PC-9 (cell line): ENCODE measurements around the gene VEGFB. TPM values are rescaled to one million over a fixed set of nuclear protein-coding genes. Genes with fewer than 3 reads are reported as not detected.

ENCODE experiments used
- BruUV-seq: library from RNA; stranded (reverse); fragments of 400-500 nt; replicated peaks from 2 replicates; lab custom pipeline; 2021; lab: Mats Ljungman, UMichigan
- CTCF ChIA-PET: fragments of 300-600 bp; sonication (Branson Sonifier 250); formaldehyde crosslinking; loops from one replicate; lab custom pipeline; 2022; ENCODE audit warnings: antibody characterized with exemption; lab: Charles Lee
- POLR2A ChIA-PET: fragments of 300-600 bp; sonication (Branson Sonifier 250); formaldehyde crosslinking; loops from one replicate; lab custom pipeline; 2022; ENCODE audit warnings: antibody characterized with exemption; ENCODE audit not compliant: unreplicated experiment; lab: Charles Lee
- DNase-seq, 2 experiments: peaks; one replicate each; pipeline versions ENCODE4 v3.0.0 to v3.0.0-alpha.2; 2015 to 2022; ENCODE audit warnings: mixed read lengths in 1 of 2
- H2AFZ ChIP-seq: fragments of 200-600 bp; sonication (generic); 2 replicates; pipeline ENCODE4 v1.8.1; 2017; ENCODE audit warnings: antibody characterized with exemption
- H3F3A ChIP-seq: fragments of 200-600 bp; sonication (generic); 2 replicates; pipeline ENCODE4 v1.8.1; 2017; ENCODE audit warnings: antibody characterized with exemption, mild to moderate bottlenecking, low read depth; ENCODE audit not compliant: insufficient read depth
- H3K27ac ChIP-seq: fragments of 200-600 bp; sonication (generic); 2 replicates; pipeline ENCODE4 v1.6.1; 2016; ENCODE audit warnings: mixed run types
- H3K27me3 ChIP-seq: fragments of 200-600 bp; sonication (generic); 2 replicates; pipeline ENCODE4 v1.6.1; 2016; ENCODE audit warnings: low read depth, mixed run types; ENCODE audit not compliant: insufficient read depth
- H3K36me3 ChIP-seq: fragments of 200-600 bp; sonication (generic); 2 replicates; pipeline ENCODE4 v1.6.1; 2016; ENCODE audit warnings: low read depth, mixed run types
- H3K4me1 ChIP-seq: fragments of 200-600 bp; sonication (generic); replicated peaks from 2 replicates; pipeline ENCODE4 v1.6.1; 2016; ENCODE audit warnings: mixed run types; ENCODE audit not compliant: insufficient read depth
- H3K4me2 ChIP-seq: fragments of 200-600 bp; sonication (generic); 2 replicates; pipeline ENCODE4 v1.6.1; 2017; ENCODE audit warnings: mixed run types
- H3K4me3 ChIP-seq: fragments of 200-600 bp; sonication (generic); 2 replicates; pipeline ENCODE4 v1.6.1; 2016; ENCODE audit warnings: mixed run types
- H3K79me2 ChIP-seq: fragments of 200-600 bp; sonication (generic); 2 replicates; pipeline ENCODE4 v1.6.1; 2017; ENCODE audit warnings: low read depth, mixed run types
- H3K9me2 ChIP-seq: fragments of 200-600 bp; sonication (generic); 2 replicates; pipeline ENCODE4 v1.8.1; 2017; ENCODE audit warnings: mild to moderate bottlenecking; ENCODE audit not compliant: insufficient read depth
- H3K9me3 ChIP-seq: fragments of 200-600 bp; sonication (generic); 2 replicates; pipeline ENCODE4 v1.8.1; 2016; ENCODE audit warnings: low read depth; ENCODE audit not compliant: insufficient read depth
- H4K20me1 ChIP-seq: fragments of 200-600 bp; sonication (generic); 2 replicates; pipeline ENCODE4 v1.8.1; 2017; ENCODE audit not compliant: insufficient read depth
- CTCF ChIP-seq: fragments of 200-600 bp; sonication (generic); conservative IDR thresholded peaks from 2 replicates; pipeline ENCODE4 v1.6.1; 2017; ENCODE audit warnings: mixed run types, antibody characterized with exemption, mild to moderate bottlenecking, moderate library complexity
- EZH2 ChIP-seq: fragments of 200-600 bp; sonication (generic); IDR thresholded peaks from 2 replicates; pipeline ENCODE4 v1.8.0; 2017; ENCODE audit warnings: antibody characterized with exemption, low read depth
- intact Hi-C: fragments of 100-400 bp; cut with micrococcal nuclease; formaldehyde crosslinking; loops from one replicate; pipeline ENCODE4 v1.10.0; 2022; ENCODE audit not compliant: unreplicated experiment
- total RNA-seq: library from RNA; stranded (reverse); gene quantifications from 2 replicates; pipeline ENCODE4 v1.2.3, GENCODE V29; 2021

The VEGFB gene
- total RNA-seq, 1 experiment from 2014 or later, result 129 TPM

GRCh38 chr11:64275031-64275800 lies 40.8 kb downstream of the VEGFB start:
- TF ChIP-seq EZH2 (no peak), CTCF (no peak)
- ChIA-PET POLR2A (interaction anchor here (0.7 kb wide), 1 partner anchor 662 kb away, joined by 18 read pairs; no protein-coding TSS in a partner anchor), CTCF (interaction anchor here (1.0 to 1.1 kb wide), 2 partner anchors 29 to 57 kb away, joined by 3 to 5 read pairs; no protein-coding TSS in a partner anchor)
- Histone ChIP-seq H3K9me3 (no peaks in the 10 kb centered on the region), H3F3A (peaks cover 53% of the 10 kb centered on the region), H3K4me1 (peaks cover 29% of the 10 kb centered on the region), H3K36me3 (no peaks in the 10 kb centered on the region), H3K9me2 (no peaks in the 10 kb centered on the region), H3K27me3 (no peaks in the 10 kb centered on the region), H3K4me2 (no peak overlapping the region), H3K79me2 (peaks cover 25% of the 10 kb centered on the region), H4K20me1 (no peaks in the 10 kb centered on the region), H2AFZ (no peak overlapping the region), H3K27ac (no peak overlapping the region), H3K4me3 (no peak overlapping the region)
- peak in 1 of 2 experiments; percentile 18 for DNase-seq
- no TSS peak for BruUV-seq
- intact Hi-C loops, result no loop called here

- TF ChIP-seq CTCF (no peak), EZH2 (no peak)
- H3K9me3 ChIP-seq, result no peaks in the 10 kb centered on the region
- no peaks in the 10 kb centered on the region for H3K36me3 ChIP-seq
- H3K9me2 ChIP-seq, result no peaks in the 10 kb centered on the region
- no peak overlapping the region for H2AFZ ChIP-seq
- no peak overlapping the region for H3K4me2 ChIP-seq
- no peak overlapping the region for H3K4me3 ChIP-seq
- H4K20me1 ChIP-seq, result no peaks in the 10 kb centered on the region
- no peaks in the 10 kb centered on the region for H3K27me3 ChIP-seq
- ChIA-PET CTCF (interaction anchor here (1.0 to 1.6 kb wide), 3 partner anchors 29 to 56 kb away, joined by 3 to 13 read pairs (median 5); partner anchors contain the start of gene PRDX5), POLR2A (interaction anchor here (0.7 kb wide), 2 partner anchors 27 to 662 kb away, joined by 7 to 18 read pairs; no protein-coding TSS in a partner anchor)
- H3K79me2 ChIP-seq, result peaks cover 25% of the 10 kb centered on the region
- H3K27ac ChIP-seq, result 0 out of 2 replicates have a peak overlapping the region, but pooled peaks have one; percentile 27
- DNase-seq, result peak in 1 of 2 experiments; percentile 26
- peaks cover 49% of the 10 kb centered on the region for H3F3A ChIP-seq
- H3K4me1 ChIP-seq, result peaks cover 29% of the 10 kb centered on the region
- intact Hi-C loops, result loop anchor here (2.0 kb wide), 3 partner anchors 41 to 83 kb away; partner anchors contain the start of genes RPS6KA4 and VEGFB
- BruUV-seq, result TSS peak; percentile 13
Observed at GRCh38 chr11:64275841-64276240, 41.5 kb downstream of the VEGFB start.

GRCh38 chr11:64276653-64277431 lies 42.5 kb downstream of the VEGFB start:
- peak; percentile 85 to 97 for DNase-seq
- Histone ChIP-seq H3K9me2 (no peaks in the 10 kb centered on the region), H3K4me2 (peak overlapping the region; percentile 41), H3K36me3 (no peaks in the 10 kb centered on the region), H2AFZ (no peak overlapping the region), H3K4me3 (no peak overlapping the region), H3K4me1 (peaks cover 28% of the 10 kb centered on the region), H3F3A (peaks cover 43% of the 10 kb centered on the region), H3K9me3 (no peaks in the 10 kb centered on the region), H3K27me3 (no peaks in the 10 kb centered on the region), H4K20me1 (no peaks in the 10 kb centered on the region), H3K27ac (peak overlapping the region; percentile 41), H3K79me2 (peaks cover 21% of the 10 kb centered on the region)
- no TSS peak for BruUV-seq
- TF ChIP-seq EZH2 (no peak), CTCF (no peak)
- intact Hi-C loops, result loop anchor here (2.0 kb wide), 3 partner anchors 42 to 82 kb away; partner anchors contain the start of genes RPS6KA4 and VEGFB
- POLR2A ChIA-PET, result interaction anchor here (0.6 to 1.0 kb wide), 3 partner anchors 26 to 78 kb away, joined by 3 to 7 read pairs (median 4); partner anchors contain the start of genes PRDX5 and TRMT112
- CTCF ChIA-PET, result interaction anchor here (0.6 to 1.6 kb wide), 8 partner anchors 9 to 373 kb away, joined by 3 to 14 read pairs (median 8); partner anchors contain the start of gene PRDX5
